GM23338 (cell line): ENCODE results near the gene COA8. TPM values are rescaled to one million over a fixed set of nuclear protein-coding genes. Genes with fewer than 3 reads are reported as not detected.

Experiments used
- EZH2 ChIP-seq: fragments of 200-600 bp; sonication (generic); IDR thresholded peaks from one replicate; pipeline ENCODE4 v1.8.0; 2017; ENCODE audit warnings: antibody characterized with exemption, mild to moderate bottlenecking, low read depth; ENCODE audit not compliant: unreplicated experiment
- EZH2phosphoT487 ChIP-seq: fragments of 200-600 bp; sonication (generic); IDR thresholded peaks from one replicate; pipeline ENCODE4 v1.8.1; 2018; ENCODE audit warnings: antibody characterized with exemption; ENCODE audit not compliant: unreplicated experiment
- ZNF114 ChIP-seq: fragments of 250-450 bp; sonication (Bioruptor Pico); IDR thresholded peaks from 2 replicates; pipeline ENCODE4 v1.5.0; 2020; ENCODE audit warnings: mild to moderate bottlenecking, moderate library complexity
- ZNF331 ChIP-seq: fragments of 250-450 bp; sonication (Bioruptor Pico); IDR thresholded peaks from 2 replicates; pipeline ENCODE4 v1.5.0; 2020; ENCODE audit warnings: low read depth, mild to moderate bottlenecking, moderate library complexity
- polyA plus RNA-seq: library from polyadenylated mRNA; unstranded; fragments of >200 nt; fragmentation: Nextera tagmentation; extraction: Ambion mirVana; gene quantifications from 2 replicates; pipeline ENCODE4 v1.2.1, GENCODE V29; 2016
- small RNA-seq: library from RNA; depleted of rRNA; stranded (forward); fragments of <200 nt; gene quantifications from one replicate; pipeline ENCODE3, GENCODE V24; 2014; ENCODE audit warnings: low replicate concordance
- total RNA-seq: library from RNA; depleted of rRNA; stranded (reverse); fragments of >200 nt; shearing (Covaris generic); gene quantifications from 2 replicates; pipeline ENCODE4 v1.2.3, GENCODE V29; 2014; rRNA removed
- TF ChIP-seq, protein P1 (sequence below): fragments of 250-450 bp; sonication (Bioruptor Pico); IDR thresholded peaks from 2 replicates; pipeline ENCODE4 v1.5.0; 2020; ENCODE audit warnings: mild to moderate bottlenecking, moderate library complexity
- TF ChIP-seq, protein P2 (sequence below): IDR thresholded peaks from 2 replicates; pipeline ENCODE4 v1.6.1; 2016; ENCODE audit warnings: antibody characterized with exemption
- TF ChIP-seq, protein P3 (sequence below), 2 experiments: fragments of 200-600 bp in 1 of 2; sonication (generic) in 1 of 2; conservative IDR thresholded peaks; 2 replicates each; pipeline versions ENCODE4 v1.5.1 to v1.6.1; 2016 to 2017; ENCODE audit warnings: antibody characterized with exemption in 2 of 2, low read depth in 2 of 2, mild to moderate bottlenecking in 2 of 2, moderate library complexity in 1 of 2

COA8 gene
- total and polyA plus RNA-seq, 2 experiments from 2014 or later, result 61.3 to 130 TPM

- TF ChIP-seq, protein P1, sequence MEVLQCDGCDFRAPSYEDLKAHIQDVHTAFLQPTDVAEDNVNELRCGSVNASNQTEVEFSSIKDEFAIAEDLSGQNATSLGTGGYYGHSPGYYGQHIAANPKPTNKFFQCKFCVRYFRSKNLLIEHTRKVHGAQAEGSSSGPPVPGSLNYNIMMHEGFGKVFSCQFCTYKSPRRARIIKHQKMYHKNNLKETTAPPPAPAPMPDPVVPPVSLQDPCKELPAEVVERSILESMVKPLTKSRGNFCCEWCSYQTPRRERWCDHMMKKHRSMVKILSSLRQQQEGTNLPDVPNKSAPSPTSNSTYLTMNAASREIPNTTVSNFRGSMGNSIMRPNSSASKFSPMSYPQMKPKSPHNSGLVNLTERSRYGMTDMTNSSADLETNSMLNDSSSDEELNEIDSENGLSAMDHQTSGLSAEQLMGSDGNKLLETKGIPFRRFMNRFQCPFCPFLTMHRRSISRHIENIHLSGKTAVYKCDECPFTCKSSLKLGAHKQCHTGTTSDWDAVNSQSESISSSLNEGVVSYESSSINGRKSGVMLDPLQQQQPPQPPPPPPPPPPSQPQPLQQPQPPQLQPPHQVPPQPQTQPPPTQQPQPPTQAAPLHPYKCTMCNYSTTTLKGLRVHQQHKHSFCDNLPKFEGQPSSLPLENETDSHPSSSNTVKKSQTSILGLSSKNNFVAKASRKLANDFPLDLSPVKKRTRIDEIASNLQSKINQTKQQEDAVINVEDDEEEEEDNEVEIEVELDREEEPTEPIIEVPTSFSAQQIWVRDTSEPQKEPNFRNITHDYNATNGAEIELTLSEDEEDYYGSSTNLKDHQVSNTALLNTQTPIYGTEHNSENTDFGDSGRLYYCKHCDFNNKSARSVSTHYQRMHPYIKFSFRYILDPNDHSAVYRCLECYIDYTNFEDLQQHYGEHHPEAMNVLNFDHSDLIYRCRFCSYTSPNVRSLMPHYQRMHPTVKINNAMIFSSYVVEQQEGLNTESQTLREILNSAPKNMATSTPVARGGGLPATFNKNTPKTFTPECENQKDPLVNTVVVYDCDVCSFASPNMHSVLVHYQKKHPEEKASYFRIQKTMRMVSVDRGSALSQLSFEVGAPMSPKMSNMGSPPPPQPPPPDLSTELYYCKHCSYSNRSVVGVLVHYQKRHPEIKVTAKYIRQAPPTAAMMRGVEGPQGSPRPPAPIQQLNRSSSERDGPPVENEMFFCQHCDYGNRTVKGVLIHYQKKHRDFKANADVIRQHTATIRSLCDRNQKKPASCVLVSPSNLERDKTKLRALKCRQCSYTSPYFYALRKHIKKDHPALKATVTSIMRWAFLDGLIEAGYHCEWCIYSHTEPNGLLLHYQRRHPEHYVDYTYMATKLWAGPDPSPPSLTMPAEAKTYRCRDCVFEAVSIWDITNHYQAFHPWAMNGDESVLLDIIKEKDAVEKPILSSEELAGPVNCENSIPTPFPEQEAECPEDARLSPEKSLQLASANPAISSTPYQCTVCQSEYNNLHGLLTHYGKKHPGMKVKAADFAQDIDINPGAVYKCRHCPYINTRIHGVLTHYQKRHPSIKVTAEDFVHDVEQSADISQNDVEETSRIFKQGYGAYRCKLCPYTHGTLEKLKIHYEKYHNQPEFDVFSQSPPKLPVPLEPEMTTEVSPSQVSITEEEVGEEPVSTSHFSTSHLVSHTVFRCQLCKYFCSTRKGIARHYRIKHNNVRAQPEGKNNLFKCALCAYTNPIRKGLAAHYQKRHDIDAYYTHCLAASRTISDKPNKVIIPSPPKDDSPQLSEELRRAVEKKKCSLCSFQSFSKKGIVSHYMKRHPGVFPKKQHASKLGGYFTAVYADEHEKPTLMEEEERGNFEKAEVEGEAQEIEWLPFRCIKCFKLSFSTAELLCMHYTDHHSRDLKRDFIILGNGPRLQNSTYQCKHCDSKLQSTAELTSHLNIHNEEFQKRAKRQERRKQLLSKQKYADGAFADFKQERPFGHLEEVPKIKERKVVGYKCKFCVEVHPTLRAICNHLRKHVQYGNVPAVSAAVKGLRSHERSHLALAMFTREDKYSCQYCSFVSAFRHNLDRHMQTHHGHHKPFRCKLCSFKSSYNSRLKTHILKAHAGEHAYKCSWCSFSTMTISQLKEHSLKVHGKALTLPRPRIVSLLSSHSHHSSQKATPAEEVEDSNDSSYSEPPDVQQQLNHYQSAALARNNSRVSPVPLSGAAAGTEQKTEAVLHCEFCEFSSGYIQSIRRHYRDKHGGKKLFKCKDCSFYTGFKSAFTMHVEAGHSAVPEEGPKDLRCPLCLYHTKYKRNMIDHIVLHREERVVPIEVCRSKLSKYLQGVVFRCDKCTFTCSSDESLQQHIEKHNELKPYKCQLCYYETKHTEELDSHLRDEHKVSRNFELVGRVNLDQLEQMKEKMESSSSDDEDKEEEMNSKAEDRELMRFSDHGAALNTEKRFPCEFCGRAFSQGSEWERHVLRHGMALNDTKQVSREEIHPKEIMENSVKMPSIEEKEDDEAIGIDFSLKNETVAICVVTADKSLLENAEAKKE (CRISPR knock-in tag), result no peak
- TF ChIP-seq, protein P2, sequence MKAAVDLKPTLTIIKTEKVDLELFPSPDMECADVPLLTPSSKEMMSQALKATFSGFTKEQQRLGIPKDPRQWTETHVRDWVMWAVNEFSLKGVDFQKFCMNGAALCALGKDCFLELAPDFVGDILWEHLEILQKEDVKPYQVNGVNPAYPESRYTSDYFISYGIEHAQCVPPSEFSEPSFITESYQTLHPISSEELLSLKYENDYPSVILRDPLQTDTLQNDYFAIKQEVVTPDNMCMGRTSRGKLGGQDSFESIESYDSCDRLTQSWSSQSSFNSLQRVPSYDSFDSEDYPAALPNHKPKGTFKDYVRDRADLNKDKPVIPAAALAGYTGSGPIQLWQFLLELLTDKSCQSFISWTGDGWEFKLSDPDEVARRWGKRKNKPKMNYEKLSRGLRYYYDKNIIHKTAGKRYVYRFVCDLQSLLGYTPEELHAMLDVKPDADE, result no peak
- no peak for TF ChIP-seq ZNF114 (CRISPR knock-in tag)
- TF ChIP-seq EZH2, result no peak
- TF ChIP-seq EZH2phosphoT487, result no peak
- TF ChIP-seq, protein P3, sequence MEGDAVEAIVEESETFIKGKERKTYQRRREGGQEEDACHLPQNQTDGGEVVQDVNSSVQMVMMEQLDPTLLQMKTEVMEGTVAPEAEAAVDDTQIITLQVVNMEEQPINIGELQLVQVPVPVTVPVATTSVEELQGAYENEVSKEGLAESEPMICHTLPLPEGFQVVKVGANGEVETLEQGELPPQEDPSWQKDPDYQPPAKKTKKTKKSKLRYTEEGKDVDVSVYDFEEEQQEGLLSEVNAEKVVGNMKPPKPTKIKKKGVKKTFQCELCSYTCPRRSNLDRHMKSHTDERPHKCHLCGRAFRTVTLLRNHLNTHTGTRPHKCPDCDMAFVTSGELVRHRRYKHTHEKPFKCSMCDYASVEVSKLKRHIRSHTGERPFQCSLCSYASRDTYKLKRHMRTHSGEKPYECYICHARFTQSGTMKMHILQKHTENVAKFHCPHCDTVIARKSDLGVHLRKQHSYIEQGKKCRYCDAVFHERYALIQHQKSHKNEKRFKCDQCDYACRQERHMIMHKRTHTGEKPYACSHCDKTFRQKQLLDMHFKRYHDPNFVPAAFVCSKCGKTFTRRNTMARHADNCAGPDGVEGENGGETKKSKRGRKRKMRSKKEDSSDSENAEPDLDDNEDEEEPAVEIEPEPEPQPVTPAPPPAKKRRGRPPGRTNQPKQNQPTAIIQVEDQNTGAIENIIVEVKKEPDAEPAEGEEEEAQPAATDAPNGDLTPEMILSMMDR (conservative IDR thresholded peaks at IDR 0.05; ENCODE audit: low read depth in 2 of 2), result no peak
- TF ChIP-seq ZNF331 (CRISPR knock-in tag), result no peak
These were observed 75.8 kb downstream of the COA8 start (continued) for GRCh38 chr14:103638594-103638993.

Small RNA genes lying within 50 kb of the gene (small RNA-seq; reads per million reads assigned to genes)
- gene RNU4-68P (1.0 reads per million, percentile 62 among the genes with 10 or more reads in this experiment), gene RNU7-160P (not detected)

Other genes with a start within 250 kb of the COA8 start
- gene EIF5, start 228.7 kb upstream of the COA8 start, total RNA-seq, result 177 and 194 TPM in 2 replicates
- gene EIF5, start 228.7 kb upstream of the COA8 start, polyA plus RNA-seq, result 476 and 634 TPM in 2 replicates
- gene MARK3, start 177.5 kb upstream of the COA8 start, total RNA-seq, result 69.7 and 75.8 TPM in 2 replicates
- gene MARK3, start 177.5 kb upstream of the COA8 start, polyA plus RNA-seq, result 38.2 and 45.9 TPM in 2 replicates
- gene CKB, start 40.1 kb upstream of the COA8 start, total RNA-seq, result 504 and 604 TPM in 2 replicates
- gene CKB, start 40.1 kb upstream of the COA8 start, polyA plus RNA-seq, result 846 and 852 TPM in 2 replicates
- 22.0 and 28.2 TPM in 2 replicates for gene TRMT61A, start 33.8 kb upstream of the COA8 start, total RNA-seq
- gene TRMT61A, start 33.8 kb upstream of the COA8 start, polyA plus RNA-seq, result 13.2 and 13.4 TPM in 2 replicates
- gene BAG5, start 303 bp upstream of the COA8 start, total RNA-seq, result 25.4 and 29.2 TPM in 2 replicates
- gene BAG5, start 303 bp upstream of the COA8 start, polyA plus RNA-seq, result 16.4 and 21.1 TPM in 2 replicates
- gene KLC1, start 66.3 kb downstream of the COA8 start, total RNA-seq, result 250 and 308 TPM in 2 replicates
- gene KLC1, start 66.3 kb downstream of the COA8 start, polyA plus RNA-seq, result 159 and 165 TPM in 2 replicates
- 52.2 and 72.9 TPM in 2 replicates for gene XRCC3, start 152.5 kb downstream of the COA8 start, total RNA-seq
- 16.6 and 20.4 TPM in 2 replicates for gene XRCC3, start 152.5 kb downstream of the COA8 start, polyA plus RNA-seq
- 89.6 and 116 TPM in 2 replicates for gene ZFYVE21, start 152.8 kb downstream of the COA8 start, total RNA-seq
- gene ZFYVE21, start 152.8 kb downstream of the COA8 start, polyA plus RNA-seq, result 79.4 and 88.0 TPM in 2 replicates